GM12878 (cell line): ENCODE measurements around the gene MS4A6A. TPM values are rescaled to one million over a fixed set of nuclear protein-coding genes. Genes with fewer than 3 reads are reported as not detected.

Experiments
- ASH2L ChIP-seq: fragments of 300-600, 200-600 bp; sonication (generic); IDR thresholded peaks from 2 replicates; pipeline ENCODE4 v1.6.1; 2017; ENCODE audit warnings: low read depth, mild to moderate bottlenecking, borderline replicate concordance
- CBX5 ChIP-seq: sonication (generic); IDR thresholded peaks from 2 replicates; pipeline ENCODE4 v1.6.1; 2016; ENCODE audit warnings: low read depth, moderate library complexity, mild to moderate bottlenecking, inconsistent platforms
- CEBPB ChIP-seq, 2 experiments: fragments of 150-350 bp in 1 of 2; IDR thresholded peaks; 2 replicates each; pipeline ENCODE4 v1.6.1; 2012 to 2014; ENCODE audit warnings: low read depth in 2 of 2, low read length in 2 of 2, borderline replicate concordance in 1 of 2, inconsistent platforms in 1 of 2
- CHD4 ChIP-seq: fragments of 200-600 bp; sonication (generic); IDR thresholded peaks from 2 replicates; pipeline ENCODE4 v1.6.1; 2016; ENCODE audit warnings: mild to moderate bottlenecking
- EED ChIP-seq: sonication (generic); IDR thresholded peaks from 2 replicates; pipeline ENCODE4 v1.6.1; 2016; ENCODE audit warnings: antibody characterized with exemption, low read depth
- ESRRA ChIP-seq: IDR thresholded peaks from 2 replicates; pipeline ENCODE4 v1.6.1; 2012; ENCODE audit warnings: mild to moderate bottlenecking, low read length, improper control_type of control experiment
- FOXK2 ChIP-seq: fragments of 450-650 bp; IDR thresholded peaks from 2 replicates; pipeline ENCODE4 v1.6.1; 2017; ENCODE audit warnings: mild to moderate bottlenecking, moderate library complexity
- HDGF ChIP-seq: fragments of 450-650 bp; IDR thresholded peaks from 2 replicates; pipeline ENCODE4 v1.6.1; 2016; ENCODE audit warnings: antibody characterized with exemption
- HSF1 ChIP-seq: fragments of 150-350 bp; IDR thresholded peaks from 2 replicates; pipeline ENCODE4 v1.6.1; 2014; ENCODE audit warnings: mild to moderate bottlenecking, low read depth, low read length
- JUND ChIP-seq: IDR thresholded peaks from 2 replicates; pipeline ENCODE4 v1.6.1; 2012; ENCODE audit warnings: low read depth, mild to moderate bottlenecking, low read length, improper control_type of control experiment, moderate library complexity
- MEF2B ChIP-seq: fragments of 450-650 bp; IDR thresholded peaks from 2 replicates; pipeline ENCODE4 v1.6.1; 2018; ENCODE audit warnings: mild to moderate bottlenecking, moderate library complexity; ENCODE audit not compliant: partially characterized antibody, poor library complexity, severe bottlenecking
- MTA2 ChIP-seq: fragments of 450-650 bp; IDR thresholded peaks from 2 replicates; pipeline ENCODE4 v1.6.1; 2016; ENCODE audit warnings: low read depth, mild to moderate bottlenecking, moderate library complexity
- MYC ChIP-seq: IDR thresholded peaks from 2 replicates; pipeline ENCODE4 v1.6.1; 2011; ENCODE audit warnings: mild to moderate bottlenecking, low read length, moderate library complexity, inconsistent platforms; ENCODE audit not compliant: insufficient read depth, insufficient replicate concordance, insufficient read length, severe bottlenecking
- PAX5 ChIP-seq: IDR thresholded peaks from 2 replicates; pipeline ENCODE4 v1.6.1; 2011; ENCODE audit warnings: low read depth, low read length, borderline replicate concordance
- SUPT20H ChIP-seq: IDR thresholded peaks from 2 replicates; pipeline ENCODE4 v1.6.1; 2011; ENCODE audit warnings: low read depth, mild to moderate bottlenecking, low read length, moderate library complexity, borderline replicate concordance; ENCODE audit not compliant: control insufficient read depth
- TCF12 ChIP-seq: IDR thresholded peaks from 2 replicates; pipeline ENCODE4 v1.6.1; 2011; ENCODE audit warnings: low read depth, mild to moderate bottlenecking, low read length
- YY1 ChIP-seq: IDR thresholded peaks from 2 replicates; pipeline ENCODE4 v1.6.1; 2011; ENCODE audit warnings: low read depth, mild to moderate bottlenecking, low read length
- ZBTB33 ChIP-seq: fragments of 450-650 bp; IDR thresholded peaks from 2 replicates; pipeline ENCODE4 v1.6.1; 2017; ENCODE audit warnings: mild to moderate bottlenecking
- ZNF274 ChIP-seq: IDR thresholded peaks from one replicate; pipeline ENCODE4 v1.8.0; 2011; ENCODE audit not compliant: insufficient read length, insufficient read depth
- ZNF384 ChIP-seq: IDR thresholded peaks from 2 replicates; pipeline ENCODE4 v1.6.1; 2012; ENCODE audit warnings: low read depth, mild to moderate bottlenecking, low read length, improper control_type of control experiment, borderline replicate concordance
- polyA plus RNA-seq, 11 experiments: library from polyadenylated mRNA; depleted of rRNA in 4 of 11; unstranded in 6 of 11; stranded (reverse) in 5 of 11; fragments of >200 nt; fragmentation: Nextera tagmentation in 4 of 11; fragmentation: Illumina TruSeq in 1 of 11; extraction: Ambion mirVana in 4 of 11; extraction: Trizol in 1 of 11; gene quantifications; 1 replicate in 1 of 11; 2 replicates in 10 of 11; pipeline versions ENCODE4 v1.2.1 to v1.2.3, GENCODE V29; 2011 to 2016; ENCODE audit warnings: inconsistent platforms in 2 of 11, missing spikeins in 2 of 11, low read depth in 1 of 11
- total RNA-seq, 4 experiments: library from RNA; depleted of rRNA in 3 of 4; stranded (reverse); fragments of >200 nt in 3 of 4; fragmentation: Illumina TruSeq in 1 of 4; extraction: Trizol in 1 of 4; gene quantifications; 2 replicates each; pipeline versions ENCODE4 v1.2.1 to v1.2.3, GENCODE V29; 2013 to 2021
- TF ChIP-seq, protein P1 (sequence below): fragments of 450-650 bp; IDR thresholded peaks from 2 replicates; pipeline ENCODE4 v1.6.1; 2016; ENCODE audit warnings: mild to moderate bottlenecking, moderate library complexity, borderline replicate concordance
- TF ChIP-seq, protein P2 (sequence below): IDR thresholded peaks from 2 replicates; pipeline ENCODE4 v1.6.1; 2012; ENCODE audit warnings: low read depth, low read length, improper control_type of control experiment

MS4A6A gene
- total and polyA plus RNA-seq, 10 of the 15 experiments (the other 5 are each of a cell fraction or from before 2014, with no cell fraction given) = 0.75 to 30.7 (median 9.0) TPM

DNA sequence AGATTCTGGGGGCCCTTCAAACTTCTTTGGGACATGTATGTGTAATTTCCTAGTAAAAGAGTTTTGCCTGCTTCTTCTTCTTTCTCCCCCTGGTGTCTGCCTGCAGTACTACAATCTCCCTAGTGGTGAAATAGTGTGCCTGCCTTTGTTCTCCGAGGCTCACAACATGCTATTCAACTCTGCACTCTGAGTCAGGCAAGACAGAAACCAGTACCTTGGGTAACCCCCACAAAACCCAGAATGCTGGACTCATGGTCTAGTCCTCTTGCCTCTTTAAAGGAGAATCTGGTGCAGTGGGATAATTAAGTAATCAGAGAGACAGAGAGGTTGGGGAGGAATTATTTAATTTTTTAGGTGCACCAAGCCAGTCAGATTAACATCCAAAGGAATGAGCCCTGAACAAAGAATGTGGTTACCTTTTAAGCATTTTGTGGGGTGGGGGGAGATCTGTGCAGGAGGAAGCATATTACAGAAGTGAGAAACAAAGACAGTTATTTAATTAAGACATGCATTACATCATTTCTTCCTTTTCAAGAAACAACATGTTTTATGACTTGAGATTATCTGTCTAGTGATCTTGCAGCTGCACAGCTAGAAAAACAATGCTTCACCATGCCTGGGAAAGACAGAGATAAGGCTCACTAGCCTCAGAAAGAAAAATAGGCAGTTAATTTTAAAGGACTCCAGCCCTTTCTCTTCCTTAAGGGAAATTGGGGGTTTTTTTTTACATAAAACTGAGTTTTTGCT lies 11.0 kb upstream of the MS4A6A start (continued):
- 0 out of 2 replicates have a peak, but pooled peaks have one; percentile 18 for TF ChIP-seq JUND
- no peak for TF ChIP-seq HSF1
- TF ChIP-seq MTA2 = peak; percentile 96
- no peak for TF ChIP-seq FOXK2
- no peak for TF ChIP-seq ZBTB33
- TF ChIP-seq, protein P1, sequence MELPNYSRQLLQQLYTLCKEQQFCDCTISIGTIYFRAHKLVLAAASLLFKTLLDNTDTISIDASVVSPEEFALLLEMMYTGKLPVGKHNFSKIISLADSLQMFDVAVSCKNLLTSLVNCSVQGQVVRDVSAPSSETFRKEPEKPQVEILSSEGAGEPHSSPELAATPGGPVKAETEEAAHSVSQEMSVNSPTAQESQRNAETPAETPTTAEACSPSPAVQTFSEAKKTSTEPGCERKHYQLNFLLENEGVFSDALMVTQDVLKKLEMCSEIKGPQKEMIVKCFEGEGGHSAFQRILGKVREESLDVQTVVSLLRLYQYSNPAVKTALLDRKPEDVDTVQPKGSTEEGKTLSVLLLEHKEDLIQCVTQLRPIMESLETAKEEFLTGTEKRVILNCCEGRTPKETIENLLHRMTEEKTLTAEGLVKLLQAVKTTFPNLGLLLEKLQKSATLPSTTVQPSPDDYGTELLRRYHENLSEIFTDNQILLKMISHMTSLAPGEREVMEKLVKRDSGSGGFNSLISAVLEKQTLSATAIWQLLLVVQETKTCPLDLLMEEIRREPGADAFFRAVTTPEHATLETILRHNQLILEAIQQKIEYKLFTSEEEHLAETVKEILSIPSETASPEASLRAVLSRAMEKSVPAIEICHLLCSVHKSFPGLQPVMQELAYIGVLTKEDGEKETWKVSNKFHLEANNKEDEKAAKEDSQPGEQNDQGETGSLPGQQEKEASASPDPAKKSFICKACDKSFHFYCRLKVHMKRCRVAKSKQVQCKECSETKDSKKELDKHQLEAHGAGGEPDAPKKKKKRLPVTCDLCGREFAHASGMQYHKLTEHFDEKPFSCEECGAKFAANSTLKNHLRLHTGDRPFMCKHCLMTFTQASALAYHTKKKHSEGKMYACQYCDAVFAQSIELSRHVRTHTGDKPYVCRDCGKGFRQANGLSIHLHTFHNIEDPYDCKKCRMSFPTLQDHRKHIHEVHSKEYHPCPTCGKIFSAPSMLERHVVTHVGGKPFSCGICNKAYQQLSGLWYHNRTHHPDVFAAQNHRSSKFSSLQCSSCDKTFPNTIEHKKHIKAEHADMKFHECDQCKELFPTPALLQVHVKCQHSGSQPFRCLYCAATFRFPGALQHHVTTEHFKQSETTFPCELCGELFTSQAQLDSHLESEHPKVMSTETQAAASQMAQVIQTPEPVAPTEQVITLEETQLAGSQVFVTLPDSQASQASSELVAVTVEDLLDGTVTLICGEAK = no peak
- TF ChIP-seq ESRRA = no peak
- TF ChIP-seq HDGF = no peak
- TF ChIP-seq MYC = no peak
- TF ChIP-seq, protein P2, sequence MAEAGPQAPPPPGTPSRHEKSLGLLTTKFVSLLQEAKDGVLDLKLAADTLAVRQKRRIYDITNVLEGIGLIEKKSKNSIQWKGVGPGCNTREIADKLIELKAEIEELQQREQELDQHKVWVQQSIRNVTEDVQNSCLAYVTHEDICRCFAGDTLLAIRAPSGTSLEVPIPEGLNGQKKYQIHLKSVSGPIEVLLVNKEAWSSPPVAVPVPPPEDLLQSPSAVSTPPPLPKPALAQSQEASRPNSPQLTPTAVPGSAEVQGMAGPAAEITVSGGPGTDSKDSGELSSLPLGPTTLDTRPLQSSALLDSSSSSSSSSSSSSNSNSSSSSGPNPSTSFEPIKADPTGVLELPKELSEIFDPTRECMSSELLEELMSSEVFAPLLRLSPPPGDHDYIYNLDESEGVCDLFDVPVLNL = no peak
- TF ChIP-seq ZNF274 = no peak
- TF ChIP-seq CBX5 = no peak
- peak; percentile 57 for TF ChIP-seq EED
- 0 out of 2 replicates have a peak, but pooled peaks have one; percentile 30 for TF ChIP-seq ASH2L
- no peak for TF ChIP-seq SUPT20H
- peak in 1 of 2 experiments; percentile 80; a peak in 1 of 4 replicates for TF ChIP-seq CEBPB (IDR thresholded peaks at IDR 0.05; ENCODE audit: borderline replicate concordance in 1 of 2, low read depth in 2 of 2, low read length in 2 of 2)
- no peak for TF ChIP-seq ZNF384
- peak; percentile 64 for TF ChIP-seq MEF2B
- TF ChIP-seq YY1 = peak; percentile 43; the same call in 1 of the 2 replicates
- peak; percentile 56; the same call in 1 of the 2 replicates for TF ChIP-seq TCF12
- no peak for TF ChIP-seq CHD4
- no peak for TF ChIP-seq PAX5
